ENCODE results near the gene ZFAND3. TPM values are rescaled to one million over a fixed set of nuclear protein-coding genes. Genes with fewer than 3 reads are reported as not detected.

Gene ZFAND3
- polyA plus RNA-seq, 1 donor (not counting 4 experiments of a cell fraction or from before 2014, with no cell fraction given): 19.6 TPM

DNA sequence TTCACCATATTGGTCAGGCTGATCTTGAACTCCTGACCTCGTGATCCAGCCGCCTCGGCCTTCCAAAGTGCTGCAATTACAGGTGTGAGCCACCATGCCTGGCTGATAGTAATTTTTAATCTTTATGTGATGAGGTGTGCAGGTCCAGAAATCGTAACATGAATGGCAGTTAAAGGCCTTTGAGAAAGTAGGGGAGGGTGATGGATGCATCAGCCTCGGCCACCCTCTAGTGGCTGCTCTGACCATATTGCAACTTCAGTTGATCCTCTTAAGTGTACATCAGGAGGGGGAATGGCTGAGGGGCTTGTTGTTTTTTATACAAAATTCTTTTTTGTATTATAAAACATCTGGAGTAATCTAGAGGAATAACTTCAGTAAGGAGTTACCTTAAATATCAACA lies 193.0 kb downstream of the ZFAND3 start:
- TF ChIP-seq EZH2 (IDR thresholded peaks at IDR 0.05; ENCODE audit: low read length): no peak
- TF ChIP-seq, protein P1, sequence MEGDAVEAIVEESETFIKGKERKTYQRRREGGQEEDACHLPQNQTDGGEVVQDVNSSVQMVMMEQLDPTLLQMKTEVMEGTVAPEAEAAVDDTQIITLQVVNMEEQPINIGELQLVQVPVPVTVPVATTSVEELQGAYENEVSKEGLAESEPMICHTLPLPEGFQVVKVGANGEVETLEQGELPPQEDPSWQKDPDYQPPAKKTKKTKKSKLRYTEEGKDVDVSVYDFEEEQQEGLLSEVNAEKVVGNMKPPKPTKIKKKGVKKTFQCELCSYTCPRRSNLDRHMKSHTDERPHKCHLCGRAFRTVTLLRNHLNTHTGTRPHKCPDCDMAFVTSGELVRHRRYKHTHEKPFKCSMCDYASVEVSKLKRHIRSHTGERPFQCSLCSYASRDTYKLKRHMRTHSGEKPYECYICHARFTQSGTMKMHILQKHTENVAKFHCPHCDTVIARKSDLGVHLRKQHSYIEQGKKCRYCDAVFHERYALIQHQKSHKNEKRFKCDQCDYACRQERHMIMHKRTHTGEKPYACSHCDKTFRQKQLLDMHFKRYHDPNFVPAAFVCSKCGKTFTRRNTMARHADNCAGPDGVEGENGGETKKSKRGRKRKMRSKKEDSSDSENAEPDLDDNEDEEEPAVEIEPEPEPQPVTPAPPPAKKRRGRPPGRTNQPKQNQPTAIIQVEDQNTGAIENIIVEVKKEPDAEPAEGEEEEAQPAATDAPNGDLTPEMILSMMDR (optimal IDR thresholded peaks at IDR 0.05 in 1 of 3, IDR thresholded peaks at IDR 0.05 in 1 of 3, conservative IDR thresholded peaks at IDR 0.05 in 1 of 3; ENCODE audit: extremely low read depth in 1 of 3, insufficient read depth in 2 of 3, low read length in 3 of 3): peak; percentile 52 to 82 (median 58)
- peaks cover 4% of the 10 kb centered on the region for H3K9me1 ChIP-seq (ENCODE audit: control insufficient read depth, extremely low read depth, insufficient read depth, low read length)
- no peak overlapping the region for H2AFZ ChIP-seq (ENCODE audit: control insufficient read depth, low read length)
- H3K9me3 ChIP-seq (ENCODE audit: control insufficient read depth, low read depth, low read length): no peaks in the 10 kb centered on the region
- H3K27ac ChIP-seq (ENCODE audit: control insufficient read depth, insufficient read depth, low read length): no peak overlapping the region
- no peak overlapping the region for H3K4me3 ChIP-seq (ENCODE audit: control insufficient read depth in 2 of 3, extremely low read depth in 1 of 3, insufficient read depth in 2 of 3, low read depth in 1 of 3, low read length in 3 of 3)
- no peaks in the 10 kb centered on the region for H3K4me1 ChIP-seq (ENCODE audit: control insufficient read depth, extremely low read depth, insufficient read depth, low read length)
- H3K4me2 ChIP-seq (ENCODE audit: control insufficient read depth, extremely low read depth, insufficient read depth, low read depth, low read length): no peak overlapping the region
- DNase-seq (ENCODE audit: low read depth, low spot score) (no peak), FAIRE-seq (no peak)
- H4K20me1 ChIP-seq (ENCODE audit: control insufficient read depth, extremely low read depth, insufficient read depth, low read length): peaks cover 15% of the 10 kb centered on the region
- peaks cover 1 to 3% of the 10 kb centered on the region in 2 experiments for H3K36me3 ChIP-seq (ENCODE audit: control insufficient read depth in 2 of 2, extremely low read depth in 1 of 2, insufficient read depth in 2 of 2, low read length in 2 of 2)
- H3K27me3 ChIP-seq (ENCODE audit: control insufficient read depth, extremely low read depth, insufficient read depth, low read length): no peaks in the 10 kb centered on the region
- dilution Hi-C loops (cut with MboI; ENCODE audit: extremely low pct_ligation_motif_present, low sequenced_read_pairs): no loop called here
- H3K9ac ChIP-seq (ENCODE audit: control insufficient read depth, extremely low read depth, insufficient read depth, low read length): no peak overlapping the region
- peaks cover 51% of the 10 kb centered on the region for H3K79me2 ChIP-seq (ENCODE audit: control insufficient read depth, insufficient read depth, low read length)

DNA sequence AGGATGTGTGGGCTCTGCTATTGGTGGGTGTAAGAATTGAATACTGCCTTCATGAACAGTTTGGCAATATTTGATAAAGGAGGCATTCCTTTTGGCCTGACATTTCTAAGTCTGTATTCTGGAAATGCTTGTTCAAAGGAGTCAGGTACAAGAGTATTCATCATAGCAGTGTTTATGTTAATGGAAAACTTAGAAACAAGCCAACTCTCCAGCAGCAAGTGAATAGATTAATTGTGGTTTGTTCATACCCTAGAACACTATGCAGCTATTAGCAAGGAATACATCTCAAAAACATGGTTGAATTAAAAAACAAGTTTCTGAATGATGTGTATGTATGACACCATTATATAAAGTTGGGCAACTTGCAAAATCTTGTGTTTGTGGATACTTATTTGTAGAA lies 195.8 kb downstream of the ZFAND3 start:
- H4K20me1 ChIP-seq (ENCODE audit: control insufficient read depth, extremely low read depth, insufficient read depth, low read length): peaks cover 13% of the 10 kb centered on the region

More for the DNA sequence above, 195.8 kb downstream of the ZFAND3 start:
- Histone ChIP-seq H3K27ac (ENCODE audit: control insufficient read depth, insufficient read depth, low read length) (no peak overlapping the region), H3K4me1 (ENCODE audit: control insufficient read depth, extremely low read depth, insufficient read depth, low read length) (no peaks in the 10 kb centered on the region), H3K9ac (ENCODE audit: control insufficient read depth, extremely low read depth, insufficient read depth, low read length) (no peak overlapping the region), H3K27me3 (ENCODE audit: control insufficient read depth, extremely low read depth, insufficient read depth, low read length) (no peaks in the 10 kb centered on the region), H3K79me2 (ENCODE audit: control insufficient read depth, insufficient read depth, low read length) (peaks cover 47% of the 10 kb centered on the region), H3K36me3 (ENCODE audit: control insufficient read depth in 2 of 2, extremely low read depth in 1 of 2, insufficient read depth in 2 of 2, low read length in 2 of 2) (peaks cover 1 to 3% of the 10 kb centered on the region in 2 experiments), H3K9me3 (ENCODE audit: control insufficient read depth, low read depth, low read length) (no peaks in the 10 kb centered on the region), H3K4me3 (ENCODE audit: control insufficient read depth in 2 of 3, extremely low read depth in 1 of 3, insufficient read depth in 2 of 3, low read depth in 1 of 3, low read length in 3 of 3) (no peak overlapping the region), H3K9me1 (ENCODE audit: control insufficient read depth, extremely low read depth, insufficient read depth, low read length) (peaks cover 4% of the 10 kb centered on the region), H2AFZ (ENCODE audit: control insufficient read depth, low read length) (no peak overlapping the region), H3K4me2 (ENCODE audit: control insufficient read depth, extremely low read depth, insufficient read depth, low read depth, low read length) (no peak overlapping the region)
- FAIRE-seq (no peak), DNase-seq (ENCODE audit: low read depth, low spot score) (no peak)
- dilution Hi-C loops (cut with MboI; ENCODE audit: extremely low pct_ligation_motif_present, low sequenced_read_pairs): no loop called here
- TF ChIP-seq, protein P1 (optimal IDR thresholded peaks at IDR 0.05 in 1 of 3, IDR thresholded peaks at IDR 0.05 in 1 of 3, conservative IDR thresholded peaks at IDR 0.05 in 1 of 3; ENCODE audit: extremely low read depth in 1 of 3, insufficient read depth in 2 of 3, low read length in 3 of 3): no peak
- no peak for TF ChIP-seq EZH2 (IDR thresholded peaks at IDR 0.05; ENCODE audit: low read length)

Measured in keratinocyte (primary cell).